Choroid plexus epithelial cell (primary cell): ENCODE data around the gene ABAT.
"Not testable (repeated sequence)": the region's sequence is repeated elsewhere in the genome, so short reads cannot be mapped to it uniquely, and the experiment has no call there.

Experiments
- DNase-seq: peaks from one replicate; pipeline ENCODE4 v3.0.0-alpha.2; 2010; ENCODE audit warnings: low read depth
- H3K4me3 ChIP-seq: 2 replicates; pipeline ENCODE4 v1.5.1; 2011; ENCODE audit warnings: low read depth, mild to moderate bottlenecking, control low read depth, low read length, moderate library complexity
- TF ChIP-seq, protein P1 (sequence below): conservative IDR thresholded peaks from 2 replicates; pipeline ENCODE4 v1.5.1; 2011; ENCODE audit warnings: low read depth, mild to moderate bottlenecking, control low read depth, inconsistent platforms, low read length, moderate library complexity

ABAT gene

GRCh38 chr16:8648877-8649276, 25.5 kb upstream of the ABAT start:
- no peak overlapping the region for H3K4me3 ChIP-seq
- TF ChIP-seq, protein P1, sequence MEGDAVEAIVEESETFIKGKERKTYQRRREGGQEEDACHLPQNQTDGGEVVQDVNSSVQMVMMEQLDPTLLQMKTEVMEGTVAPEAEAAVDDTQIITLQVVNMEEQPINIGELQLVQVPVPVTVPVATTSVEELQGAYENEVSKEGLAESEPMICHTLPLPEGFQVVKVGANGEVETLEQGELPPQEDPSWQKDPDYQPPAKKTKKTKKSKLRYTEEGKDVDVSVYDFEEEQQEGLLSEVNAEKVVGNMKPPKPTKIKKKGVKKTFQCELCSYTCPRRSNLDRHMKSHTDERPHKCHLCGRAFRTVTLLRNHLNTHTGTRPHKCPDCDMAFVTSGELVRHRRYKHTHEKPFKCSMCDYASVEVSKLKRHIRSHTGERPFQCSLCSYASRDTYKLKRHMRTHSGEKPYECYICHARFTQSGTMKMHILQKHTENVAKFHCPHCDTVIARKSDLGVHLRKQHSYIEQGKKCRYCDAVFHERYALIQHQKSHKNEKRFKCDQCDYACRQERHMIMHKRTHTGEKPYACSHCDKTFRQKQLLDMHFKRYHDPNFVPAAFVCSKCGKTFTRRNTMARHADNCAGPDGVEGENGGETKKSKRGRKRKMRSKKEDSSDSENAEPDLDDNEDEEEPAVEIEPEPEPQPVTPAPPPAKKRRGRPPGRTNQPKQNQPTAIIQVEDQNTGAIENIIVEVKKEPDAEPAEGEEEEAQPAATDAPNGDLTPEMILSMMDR, result no peak
- no peak for DNase-seq

DNA sequence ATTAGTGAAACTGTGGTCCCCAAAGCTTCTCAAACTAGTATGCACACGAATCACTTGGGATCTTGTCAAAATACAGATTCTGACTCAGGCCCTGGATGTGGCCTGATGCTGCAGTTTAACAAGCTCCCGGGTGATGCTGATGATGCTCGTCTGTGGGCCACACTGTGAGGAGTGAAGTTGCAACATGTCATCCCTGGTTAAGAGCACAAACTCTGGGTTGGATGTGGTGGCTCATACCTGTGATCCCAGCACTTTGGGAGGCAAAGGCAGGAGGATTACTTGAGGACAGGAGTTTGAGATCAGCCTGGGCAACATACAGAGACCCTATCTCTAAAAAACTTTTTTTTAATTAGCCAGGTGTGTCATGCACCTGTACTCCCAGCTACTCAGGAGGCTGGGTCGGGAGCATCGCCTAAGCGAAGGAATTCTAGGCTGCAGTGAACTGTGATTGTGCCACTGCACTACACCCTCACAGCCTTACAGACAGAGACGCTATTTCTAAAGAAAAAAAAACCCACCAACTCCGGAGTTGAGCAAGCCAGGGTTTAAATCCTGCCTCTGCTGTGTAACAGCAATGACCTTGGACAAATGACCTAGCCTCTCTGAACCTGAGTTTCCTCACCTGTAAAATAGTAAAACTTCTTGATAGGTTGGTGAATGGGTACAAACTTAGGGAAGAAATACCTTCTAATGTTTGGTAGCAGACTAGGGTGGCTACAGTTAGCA, 24.4 kb upstream of the ABAT start:
- DNase-seq, result no peak
- TF ChIP-seq, protein P1, result no peak
- H3K4me3 ChIP-seq, result no peak overlapping the region

GRCh38 chr16:8651958-8652357, 22.5 kb upstream of the ABAT start:
- H3K4me3 ChIP-seq, result not testable (repeated sequence)
- TF ChIP-seq, protein P1, result peak; percentile 71
- peak; percentile 48 for DNase-seq

DNA sequence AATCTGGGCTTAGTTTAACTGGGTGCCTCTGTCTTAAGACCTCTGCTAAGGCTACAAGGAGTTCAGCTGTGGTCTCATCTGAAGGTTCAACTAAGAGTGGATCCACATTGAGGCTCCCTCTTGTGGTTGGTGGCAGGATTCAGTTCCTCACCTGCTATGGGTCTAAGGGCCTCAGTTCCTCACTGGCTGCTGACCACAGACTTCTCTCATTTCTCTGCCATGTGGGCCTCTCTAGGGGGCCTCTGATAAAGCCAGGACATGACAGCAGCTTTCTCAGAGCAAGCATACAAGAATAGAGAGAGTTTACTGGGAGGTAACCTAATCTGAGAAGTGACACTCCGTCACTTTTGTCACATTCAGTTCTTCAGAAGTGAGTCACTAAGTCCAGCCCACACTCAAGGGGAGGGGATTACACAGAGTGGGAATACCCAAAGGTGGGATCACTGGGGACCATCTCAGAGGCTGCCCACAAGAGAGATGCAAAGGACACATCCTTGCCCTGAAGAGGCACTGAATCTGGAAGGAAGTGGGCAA, 19.2 kb upstream of the ABAT start:
- TF ChIP-seq, protein P1, result peak; percentile 72
- peak; percentile 63 for DNase-seq
- no peak overlapping the region for H3K4me3 ChIP-seq

GRCh38 chr16:8656376-8656775, 18.0 kb upstream of the ABAT start:
- TF ChIP-seq, protein P1, result no peak
- no peak for DNase-seq
- no peak overlapping the region for H3K4me3 ChIP-seq

- no peak overlapping the region for H3K4me3 ChIP-seq
- DNase-seq, result peak; percentile 73
- TF ChIP-seq, protein P1, result peak; percentile 89
Observed at GRCh38 chr16:8660841-8661301, 13.5 kb upstream of the ABAT start.

DNA sequence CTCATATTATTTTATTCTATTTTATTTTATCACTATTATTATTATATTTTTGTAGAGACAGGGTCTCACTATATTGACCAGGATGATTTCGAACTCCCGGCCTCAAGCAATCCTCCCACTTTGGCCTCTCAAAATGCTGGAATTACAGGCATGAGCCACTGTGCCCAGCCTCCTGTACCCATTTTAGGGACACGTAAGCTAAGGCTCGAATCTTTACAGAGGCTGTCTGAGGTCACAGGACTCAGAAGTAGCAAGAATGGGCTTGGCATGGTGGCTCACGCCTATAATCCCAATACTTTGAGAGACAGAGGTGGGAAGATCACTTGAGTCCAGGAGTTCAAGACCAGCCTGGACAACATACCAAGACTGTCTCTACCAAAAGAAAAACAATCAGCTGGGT, 12.7 kb upstream of the ABAT start:
- H3K4me3 ChIP-seq, result no peak overlapping the region
- no peak for DNase-seq
- TF ChIP-seq, protein P1, result no peak
